ENCODE data around the gene FILIP1L. TPM values are rescaled to one million over a fixed set of nuclear protein-coding genes. Genes with fewer than 3 reads are reported as not detected.

The FILIP1L gene
- total RNA-seq, 1 donor from 2014 or later: 0.15 TPM

DNA sequence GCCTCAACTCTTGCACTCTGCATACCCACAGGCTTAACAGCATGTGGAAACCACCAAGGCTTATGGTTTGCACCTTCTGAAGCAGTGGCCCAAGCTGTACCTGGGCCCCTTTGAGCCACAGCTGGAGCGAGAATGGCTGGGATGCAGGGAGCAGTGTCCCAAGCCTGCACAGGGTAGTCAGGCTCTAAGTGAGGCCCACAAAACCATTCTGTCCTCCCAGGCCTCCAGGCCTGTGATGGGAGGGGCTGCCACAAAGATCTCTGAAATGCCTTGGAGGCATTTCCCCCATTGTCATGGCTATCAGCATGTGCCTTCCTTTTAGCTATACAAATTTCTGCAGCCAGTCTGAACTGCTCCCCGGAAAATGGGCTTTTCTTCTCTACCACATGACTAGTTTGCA lies 309.1 kb downstream of the FILIP1L start:
- Histone ChIP-seq H3K36me3 (no peaks in the 10 kb centered on the region), H3K9me3 (ENCODE audit: low read depth) (no peaks in the 10 kb centered on the region), H3K79me2 (ENCODE audit: low read depth) (no peaks in the 10 kb centered on the region), H3K4me2 (no peak overlapping the region), H4K20me1 (ENCODE audit: low read depth) (no peaks in the 10 kb centered on the region), H3K4me1 (no peaks in the 10 kb centered on the region), H3K4me3 (no peak overlapping the region), H2AFZ (replicated peaks) (no peak overlapping the region), H3F3A (ENCODE audit: low read depth) (peaks cover 4% of the 10 kb centered on the region), H3K9ac (no peak overlapping the region), H3K27me3 (no peaks in the 10 kb centered on the region), H3K27ac (no peak overlapping the region)
- Mint-ChIP-seq H3K9me3 (peaks cover 16% of the 10 kb centered on the region), H3K27me3 (ENCODE audit: insufficient read depth, low read depth) (no peaks in the 10 kb centered on the region), H3K36me3 (peaks cover 6% of the 10 kb centered on the region), H3K4me3 (no peak overlapping the region), H3K27ac (no peak overlapping the region), H3K4me1 (no peaks in the 10 kb centered on the region)
- TF ChIP-seq EZH2phosphoT487 (IDR thresholded peaks at IDR 0.05) (no peak), EZH2 (IDR thresholded peaks at IDR 0.05) (no peak)
- TF ChIP-seq, protein P1, sequence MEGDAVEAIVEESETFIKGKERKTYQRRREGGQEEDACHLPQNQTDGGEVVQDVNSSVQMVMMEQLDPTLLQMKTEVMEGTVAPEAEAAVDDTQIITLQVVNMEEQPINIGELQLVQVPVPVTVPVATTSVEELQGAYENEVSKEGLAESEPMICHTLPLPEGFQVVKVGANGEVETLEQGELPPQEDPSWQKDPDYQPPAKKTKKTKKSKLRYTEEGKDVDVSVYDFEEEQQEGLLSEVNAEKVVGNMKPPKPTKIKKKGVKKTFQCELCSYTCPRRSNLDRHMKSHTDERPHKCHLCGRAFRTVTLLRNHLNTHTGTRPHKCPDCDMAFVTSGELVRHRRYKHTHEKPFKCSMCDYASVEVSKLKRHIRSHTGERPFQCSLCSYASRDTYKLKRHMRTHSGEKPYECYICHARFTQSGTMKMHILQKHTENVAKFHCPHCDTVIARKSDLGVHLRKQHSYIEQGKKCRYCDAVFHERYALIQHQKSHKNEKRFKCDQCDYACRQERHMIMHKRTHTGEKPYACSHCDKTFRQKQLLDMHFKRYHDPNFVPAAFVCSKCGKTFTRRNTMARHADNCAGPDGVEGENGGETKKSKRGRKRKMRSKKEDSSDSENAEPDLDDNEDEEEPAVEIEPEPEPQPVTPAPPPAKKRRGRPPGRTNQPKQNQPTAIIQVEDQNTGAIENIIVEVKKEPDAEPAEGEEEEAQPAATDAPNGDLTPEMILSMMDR (IDR thresholded peaks at IDR 0.05): no peak
- DNase-seq (ENCODE audit: low spot score): no peak

DNA sequence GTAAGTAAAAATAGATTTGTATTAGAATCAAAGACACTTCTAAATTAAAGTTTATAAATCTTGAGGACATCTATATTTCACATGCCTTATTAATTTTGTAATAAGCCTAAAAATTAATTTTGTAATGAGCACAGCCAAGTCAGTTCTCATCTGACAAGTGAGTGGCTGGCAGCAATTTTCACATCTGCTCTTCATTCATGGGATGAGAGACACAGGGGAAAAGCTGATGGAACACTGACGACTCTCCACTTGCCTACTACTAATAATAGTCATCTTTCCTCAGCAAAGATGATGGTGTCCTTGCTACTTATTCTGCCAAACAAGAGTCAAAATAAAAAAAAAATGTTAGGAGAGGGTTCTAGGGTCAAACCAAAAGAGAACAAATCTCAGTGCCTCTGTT lies 311.0 kb downstream of the FILIP1L start:
- Histone ChIP-seq H3F3A (ENCODE audit: low read depth) (peaks cover 4% of the 10 kb centered on the region), H2AFZ (replicated peaks) (no peak overlapping the region), H3K4me3 (no peak overlapping the region), H3K27me3 (no peaks in the 10 kb centered on the region), H3K27ac (no peak overlapping the region), H4K20me1 (ENCODE audit: low read depth) (no peaks in the 10 kb centered on the region), H3K79me2 (ENCODE audit: low read depth) (no peaks in the 10 kb centered on the region), H3K9ac (no peak overlapping the region), H3K9me3 (ENCODE audit: low read depth) (no peaks in the 10 kb centered on the region), H3K4me1 (no peaks in the 10 kb centered on the region), H3K4me2 (no peak overlapping the region), H3K36me3 (no peaks in the 10 kb centered on the region)
- Mint-ChIP-seq H3K27ac (no peak overlapping the region), H3K36me3 (peaks cover 6% of the 10 kb centered on the region), H3K9me3 (peaks cover 16% of the 10 kb centered on the region), H3K27me3 (ENCODE audit: insufficient read depth, low read depth) (no peaks in the 10 kb centered on the region), H3K4me1 (no peaks in the 10 kb centered on the region), H3K4me3 (no peak overlapping the region)
- TF ChIP-seq EZH2phosphoT487 (IDR thresholded peaks at IDR 0.05) (no peak), EZH2 (IDR thresholded peaks at IDR 0.05) (no peak)
- TF ChIP-seq, protein P1 (IDR thresholded peaks at IDR 0.05): no peak
- no peak for DNase-seq (ENCODE audit: low spot score)

DNA sequence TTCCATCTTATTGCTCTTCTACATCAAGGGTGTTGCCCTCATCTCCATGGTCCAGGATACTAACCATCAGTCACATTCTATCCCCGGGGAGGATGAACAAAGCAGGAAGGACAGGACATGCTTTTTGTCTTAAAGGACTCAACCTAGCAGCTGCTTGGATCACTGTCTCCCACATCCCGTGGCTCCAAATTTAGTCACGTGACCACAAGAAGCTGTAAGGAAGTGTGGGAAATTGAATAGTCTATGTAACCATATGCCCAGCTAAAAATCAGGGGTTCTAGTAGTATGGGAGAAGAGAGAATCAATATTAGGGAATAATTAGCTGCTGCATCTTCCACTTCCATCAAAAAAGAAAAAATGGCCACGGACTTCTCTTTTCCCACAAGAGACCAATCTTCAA lies 314.9 kb downstream of the FILIP1L start:
- H3F3A ChIP-seq (ENCODE audit: low read depth): no peaks in the 10 kb centered on the region
- no peak overlapping the region for H3K4me3 ChIP-seq
- Mint-ChIP-seq H3K27me3 (ENCODE audit: insufficient read depth, low read depth) (no peaks in the 10 kb centered on the region), H3K36me3 (no peaks in the 10 kb centered on the region), H3K27ac (no peak overlapping the region), H3K9me3 (peaks cover 3% of the 10 kb centered on the region), H3K4me1 (no peaks in the 10 kb centered on the region), H3K4me3 (no peak overlapping the region)
- H3K4me2 ChIP-seq: no peak overlapping the region
- H2AFZ ChIP-seq (replicated peaks): no peak overlapping the region
- no peaks in the 10 kb centered on the region for H3K9me3 ChIP-seq (ENCODE audit: low read depth)
- DNase-seq (ENCODE audit: low spot score): no peak
- TF ChIP-seq EZH2 (IDR thresholded peaks at IDR 0.05) (no peak), EZH2phosphoT487 (IDR thresholded peaks at IDR 0.05) (no peak)
- TF ChIP-seq, protein P1 (IDR thresholded peaks at IDR 0.05): no peak
- H3K27ac ChIP-seq: no peak overlapping the region
- H3K4me1 ChIP-seq: no peaks in the 10 kb centered on the region
- no peaks in the 10 kb centered on the region for H3K27me3 ChIP-seq
- H3K9ac ChIP-seq: no peak overlapping the region
- H3K79me2 ChIP-seq (ENCODE audit: low read depth): no peaks in the 10 kb centered on the region
- no peaks in the 10 kb centered on the region for H3K36me3 ChIP-seq
- H4K20me1 ChIP-seq (ENCODE audit: low read depth): no peaks in the 10 kb centered on the region
